Measurements from ENCODE around the gene CARD14. TPM values are rescaled to one million over a fixed set of nuclear protein-coding genes. Genes with fewer than 3 reads are reported as not detected.
A peak's percentile ranks its signal among the peaks of the same experiment; 100 is the strongest.

Gene CARD14
- total and polyA plus RNA-seq, 10 donors = 0.63 to 4.8 (median 1.3) TPM

- peaks cover 0 to 27% (median 0%) of the 10 kb centered on the region in 7 donors for H3K27me3 ChIP-seq (replicated peaks in 1 of 7)
- intact Hi-C loops (cut with DNase I; ENCODE audit: low total_unique reads) = no loop called here
- H3K36me3 ChIP-seq = no peaks in the 10 kb centered on the region
- DNase-seq = peak; percentile 80
- 40 to 57% (median 51%) methylated on average over 26 to 29 of the region's 29 CpGs for WGBS, 5 donors
- H3K4me3 ChIP-seq = no peak overlapping the region
- no peaks in the 10 kb centered on the region for H3K9me3 ChIP-seq
- TF ChIP-seq, protein P1, sequence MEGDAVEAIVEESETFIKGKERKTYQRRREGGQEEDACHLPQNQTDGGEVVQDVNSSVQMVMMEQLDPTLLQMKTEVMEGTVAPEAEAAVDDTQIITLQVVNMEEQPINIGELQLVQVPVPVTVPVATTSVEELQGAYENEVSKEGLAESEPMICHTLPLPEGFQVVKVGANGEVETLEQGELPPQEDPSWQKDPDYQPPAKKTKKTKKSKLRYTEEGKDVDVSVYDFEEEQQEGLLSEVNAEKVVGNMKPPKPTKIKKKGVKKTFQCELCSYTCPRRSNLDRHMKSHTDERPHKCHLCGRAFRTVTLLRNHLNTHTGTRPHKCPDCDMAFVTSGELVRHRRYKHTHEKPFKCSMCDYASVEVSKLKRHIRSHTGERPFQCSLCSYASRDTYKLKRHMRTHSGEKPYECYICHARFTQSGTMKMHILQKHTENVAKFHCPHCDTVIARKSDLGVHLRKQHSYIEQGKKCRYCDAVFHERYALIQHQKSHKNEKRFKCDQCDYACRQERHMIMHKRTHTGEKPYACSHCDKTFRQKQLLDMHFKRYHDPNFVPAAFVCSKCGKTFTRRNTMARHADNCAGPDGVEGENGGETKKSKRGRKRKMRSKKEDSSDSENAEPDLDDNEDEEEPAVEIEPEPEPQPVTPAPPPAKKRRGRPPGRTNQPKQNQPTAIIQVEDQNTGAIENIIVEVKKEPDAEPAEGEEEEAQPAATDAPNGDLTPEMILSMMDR (IDR thresholded peaks at IDR 0.05 in 8 of 11, conservative IDR thresholded peaks at IDR 0.05 in 3 of 11) = no peak
- TF ChIP-seq POLR2A (IDR thresholded peaks at IDR 0.05) = no peak
- TF ChIP-seq POLR2AphosphoS5 (IDR thresholded peaks at IDR 0.05) = peak in 2 of 3 donors; percentile 33 to 53
- H3K4me1 ChIP-seq = peaks cover 0 to 40% (median 6%) of the 10 kb centered on the region in 6 donors
- peak overlapping the region in 5 of 8 donors; percentile 27 to 51 (median 48) for H3K27ac ChIP-seq
These were observed 22.2 kb downstream of the CARD14 start for GRCh38 chr17:80191865-80192661.

GRCh38 chr17:80195141-80195540 lies 25.3 kb downstream of the CARD14 start:
- TF ChIP-seq POLR2A (IDR thresholded peaks at IDR 0.05) (no peak), POLR2AphosphoS5 (IDR thresholded peaks at IDR 0.05) (no peak)
- TF ChIP-seq, protein P1 (IDR thresholded peaks at IDR 0.05 in 8 of 11, conservative IDR thresholded peaks at IDR 0.05 in 3 of 11) = no peak
- Histone ChIP-seq H3K9me3 (no peaks in the 10 kb centered on the region), H3K27ac (no peak overlapping the region), H3K36me3 (no peaks in the 10 kb centered on the region), H3K4me3 (no peak overlapping the region), H3K27me3 (replicated peaks in 1 of 7) (peaks cover 0 to 27% (median 0%) of the 10 kb centered on the region in 7 donors), H3K4me1 (peaks cover 0 to 32% (median 5%) of the 10 kb centered on the region in 6 donors)
- intact Hi-C loops (cut with DNase I; ENCODE audit: low total_unique reads) = loop anchor here (5.0 kb wide), 1 partner anchor 57 kb away; no protein-coding TSS in a partner anchor
- peak; percentile 75 for DNase-seq
- 87 to 94% (median 89%) methylated on average over 13 to 14 of the region's 14 CpGs for WGBS, 5 donors

DNA sequence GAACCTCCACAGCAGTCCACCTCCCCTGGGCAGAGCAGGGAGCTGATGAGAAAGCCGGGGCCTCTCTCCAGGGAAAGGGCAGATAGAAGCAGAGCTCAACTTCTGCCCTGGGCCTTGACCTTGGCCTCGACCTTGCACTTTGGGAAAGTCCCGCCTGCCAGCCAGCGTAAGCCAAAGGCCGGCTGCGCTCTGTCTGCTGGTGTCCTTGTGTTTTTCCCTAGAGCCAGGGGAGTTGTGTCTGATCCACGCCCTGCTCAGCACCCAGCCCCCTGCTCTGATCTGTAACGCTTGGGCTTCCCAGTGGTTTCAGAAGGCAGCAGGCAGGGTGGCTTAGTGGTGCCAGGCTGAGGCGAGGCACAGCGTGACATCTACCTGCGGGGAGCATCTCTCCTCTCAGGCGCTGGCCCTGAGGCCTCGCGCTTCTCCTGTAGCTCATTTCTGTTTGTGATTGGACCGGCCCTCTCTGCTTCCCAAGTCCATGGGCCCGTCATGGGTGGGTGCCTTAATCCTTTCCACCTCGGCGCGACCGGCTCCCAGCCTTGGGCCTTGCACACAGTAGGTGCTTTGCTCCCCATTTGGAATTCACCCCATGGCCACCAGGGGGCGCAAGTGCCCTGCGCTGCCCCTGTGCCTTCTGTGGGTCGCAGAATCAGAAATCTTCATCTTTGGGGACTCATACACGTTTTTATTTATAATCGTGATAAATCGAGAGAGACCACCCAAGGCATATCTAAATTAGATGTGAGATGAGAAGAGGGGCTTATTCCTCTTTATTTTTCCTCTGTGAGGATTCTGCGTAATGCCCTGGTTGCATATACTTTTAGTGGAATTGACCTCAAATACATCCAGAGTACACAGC lies 26.1 kb downstream of the CARD14 start:
- H3K27ac ChIP-seq = no peak overlapping the region
- H3K36me3 ChIP-seq = no peaks in the 10 kb centered on the region
- no peak for TF ChIP-seq POLR2A (IDR thresholded peaks at IDR 0.05)
- peak in 2 of 3 donors; percentile 54 to 56 for TF ChIP-seq POLR2AphosphoS5 (IDR thresholded peaks at IDR 0.05)
- TF ChIP-seq, protein P1 (IDR thresholded peaks at IDR 0.05 in 8 of 11, conservative IDR thresholded peaks at IDR 0.05 in 3 of 11) = peak; percentile 62 to 96 (median 91)
- intact Hi-C loops (cut with DNase I; ENCODE audit: low total_unique reads) = loop anchor here (5.0 kb wide), 1 partner anchor 56 kb away; no protein-coding TSS in a partner anchor
- no peak overlapping the region for H3K4me3 ChIP-seq
- H3K4me1 ChIP-seq = peaks cover 0 to 32% (median 5%) of the 10 kb centered on the region in 6 donors
- no peaks in the 10 kb centered on the region for H3K9me3 ChIP-seq
- peak; percentile 79 for DNase-seq
- H3K27me3 ChIP-seq (replicated peaks in 1 of 7) = peaks cover 0 to 24% (median 0%) of the 10 kb centered on the region in 7 donors
- 49 to 63% (median 59%) methylated on average over 24 to 27 of the region's 27 CpGs for WGBS, 5 donors
